DOHH2 (cell line): Measurements from ENCODE around the gene CRB3.

Experiments
- H3F3A ChIP-seq: fragments of 200-600 bp; sonication (generic), shearing (Covaris generic); 2 replicates; pipeline ENCODE4 v1.6.0; 2016; ENCODE audit warnings: antibody characterized with exemption, mild to moderate bottlenecking; ENCODE audit not compliant: control insufficient read depth, insufficient read depth
- H3K27ac ChIP-seq: fragments of 200-600 bp; sonication (generic); 2 replicates; pipeline ENCODE4 v1.5.1; 2014; ENCODE audit warnings: low read depth, mild to moderate bottlenecking, low read length, moderate library complexity
- H3K27me3 ChIP-seq: fragments of 200-600 bp; sonication (generic); 2 replicates; pipeline ENCODE4 v1.6.1; 2014; ENCODE audit warnings: mild to moderate bottlenecking, low read length, mixed read lengths; ENCODE audit not compliant: control insufficient read depth
- H3K36me3 ChIP-seq: fragments of 200-600 bp; sonication (generic); 2 replicates; pipeline ENCODE4 v1.6.1; 2014; ENCODE audit warnings: mild to moderate bottlenecking, low read length, moderate library complexity, mixed read lengths; ENCODE audit not compliant: control insufficient read depth
- H3K4me1 ChIP-seq: fragments of 200-600 bp; sonication (generic); 2 replicates; pipeline ENCODE4 v1.6.1; 2014; ENCODE audit warnings: mild to moderate bottlenecking, low read length, mixed read lengths; ENCODE audit not compliant: control insufficient read depth
- H3K4me2 ChIP-seq: fragments of 200-600 bp; sonication (generic); 2 replicates; pipeline ENCODE4 v1.6.0; 2014; ENCODE audit warnings: mild to moderate bottlenecking, low read length, moderate library complexity
- H3K4me3 ChIP-seq: fragments of 200-600 bp; sonication (generic); 2 replicates; pipeline ENCODE4 v1.5.1; 2014; ENCODE audit warnings: mild to moderate bottlenecking, low read length, mixed read lengths
- H3K79me2 ChIP-seq: fragments of 200-600 bp; sonication (generic); 2 replicates; pipeline ENCODE4 v1.6.1; 2014; ENCODE audit warnings: mild to moderate bottlenecking, low read length, mixed read lengths; ENCODE audit not compliant: control insufficient read depth
- H3K9me2 ChIP-seq: fragments of 200-600 bp; sonication (generic); replicated peaks from 2 replicates; pipeline ENCODE4 v1.6.1; 2014; ENCODE audit warnings: mild to moderate bottlenecking, low read length, mixed read lengths; ENCODE audit not compliant: control insufficient read depth
- H3K9me3 ChIP-seq: fragments of 200-600 bp; sonication (generic); 2 replicates; pipeline ENCODE4 v1.6.1; 2014; ENCODE audit warnings: antibody characterized with exemption, low read length, mixed read lengths; ENCODE audit not compliant: control insufficient read depth, insufficient read depth
- H4K20me1 ChIP-seq: fragments of 200-600 bp; sonication (generic); 2 replicates; pipeline ENCODE4 v1.6.0; 2014; ENCODE audit warnings: low read depth, mild to moderate bottlenecking, antibody characterized with exemption, low read length, moderate library complexity; ENCODE audit not compliant: control insufficient read depth, insufficient read depth
- EZH2phosphoT487 ChIP-seq: fragments of 200-600 bp; sonication (generic); IDR thresholded peaks from 2 replicates; pipeline ENCODE4 v1.6.1; 2017; ENCODE audit warnings: borderline replicate concordance, mild to moderate bottlenecking, antibody characterized with exemption, low read length, moderate library complexity, mixed read lengths
- TF ChIP-seq, protein P1 (sequence below): fragments of 200-600 bp; sonication (generic); IDR thresholded peaks from one replicate; pipeline ENCODE4 v1.5.1; 2014; ENCODE audit warnings: antibody characterized with exemption, mild to moderate bottlenecking, low read depth, low read length; ENCODE audit not compliant: poor library complexity, severe bottlenecking

Gene CRB3

DNA sequence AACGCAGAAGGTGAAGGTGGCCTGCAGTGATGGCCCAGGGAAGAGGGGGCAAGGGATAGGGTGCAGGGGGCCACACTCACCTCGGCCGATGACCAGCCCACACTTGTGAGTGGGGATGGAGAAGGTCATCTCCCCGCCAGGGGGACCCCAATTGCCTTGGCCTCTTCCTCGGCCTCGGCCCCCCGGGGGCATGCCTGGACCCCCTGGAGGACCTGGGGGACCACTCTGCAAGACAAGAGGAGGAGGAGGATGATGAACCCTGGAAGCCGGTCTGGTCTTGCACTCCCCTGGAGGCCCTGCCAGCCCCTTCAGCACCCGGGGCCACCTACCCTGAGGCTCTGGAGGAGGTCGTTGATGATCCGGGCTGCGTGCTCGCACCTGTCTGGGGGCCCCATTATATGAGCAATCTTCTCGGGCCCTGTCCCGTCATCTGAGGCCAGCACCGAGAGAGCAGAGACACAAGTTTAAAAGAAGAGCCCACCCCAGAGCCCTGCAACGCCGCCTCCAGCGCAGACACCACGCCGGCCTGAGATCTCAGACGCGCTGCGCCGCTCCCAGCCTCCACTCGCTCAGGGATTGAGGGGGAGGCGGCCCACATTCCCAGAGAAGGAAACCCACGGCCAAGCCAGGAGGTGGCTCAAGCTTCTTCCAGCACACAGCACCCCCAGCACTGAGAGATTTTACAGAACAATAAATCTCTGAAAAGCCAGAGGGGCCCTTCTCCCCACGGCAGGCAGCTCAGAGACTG, 47.2 kb upstream of the CRB3 start:
- H3K36me3 ChIP-seq = peaks cover 87% of the 10 kb centered on the region
- H3K4me2 ChIP-seq = no peak overlapping the region
- H3K9me2 ChIP-seq = no peaks in the 10 kb centered on the region
- peaks cover 11% of the 10 kb centered on the region for H3F3A ChIP-seq
- no peaks in the 10 kb centered on the region for H3K27me3 ChIP-seq
- H4K20me1 ChIP-seq = peaks cover 15% of the 10 kb centered on the region
- no peak for TF ChIP-seq EZH2phosphoT487
- TF ChIP-seq, protein P1, sequence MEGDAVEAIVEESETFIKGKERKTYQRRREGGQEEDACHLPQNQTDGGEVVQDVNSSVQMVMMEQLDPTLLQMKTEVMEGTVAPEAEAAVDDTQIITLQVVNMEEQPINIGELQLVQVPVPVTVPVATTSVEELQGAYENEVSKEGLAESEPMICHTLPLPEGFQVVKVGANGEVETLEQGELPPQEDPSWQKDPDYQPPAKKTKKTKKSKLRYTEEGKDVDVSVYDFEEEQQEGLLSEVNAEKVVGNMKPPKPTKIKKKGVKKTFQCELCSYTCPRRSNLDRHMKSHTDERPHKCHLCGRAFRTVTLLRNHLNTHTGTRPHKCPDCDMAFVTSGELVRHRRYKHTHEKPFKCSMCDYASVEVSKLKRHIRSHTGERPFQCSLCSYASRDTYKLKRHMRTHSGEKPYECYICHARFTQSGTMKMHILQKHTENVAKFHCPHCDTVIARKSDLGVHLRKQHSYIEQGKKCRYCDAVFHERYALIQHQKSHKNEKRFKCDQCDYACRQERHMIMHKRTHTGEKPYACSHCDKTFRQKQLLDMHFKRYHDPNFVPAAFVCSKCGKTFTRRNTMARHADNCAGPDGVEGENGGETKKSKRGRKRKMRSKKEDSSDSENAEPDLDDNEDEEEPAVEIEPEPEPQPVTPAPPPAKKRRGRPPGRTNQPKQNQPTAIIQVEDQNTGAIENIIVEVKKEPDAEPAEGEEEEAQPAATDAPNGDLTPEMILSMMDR = no peak
- no peak overlapping the region for H3K27ac ChIP-seq
- H3K4me1 ChIP-seq = no peaks in the 10 kb centered on the region
- no peaks in the 10 kb centered on the region for H3K9me3 ChIP-seq
- H3K4me3 ChIP-seq = no peak overlapping the region
- peaks cover 29% of the 10 kb centered on the region for H3K79me2 ChIP-seq

DNA sequence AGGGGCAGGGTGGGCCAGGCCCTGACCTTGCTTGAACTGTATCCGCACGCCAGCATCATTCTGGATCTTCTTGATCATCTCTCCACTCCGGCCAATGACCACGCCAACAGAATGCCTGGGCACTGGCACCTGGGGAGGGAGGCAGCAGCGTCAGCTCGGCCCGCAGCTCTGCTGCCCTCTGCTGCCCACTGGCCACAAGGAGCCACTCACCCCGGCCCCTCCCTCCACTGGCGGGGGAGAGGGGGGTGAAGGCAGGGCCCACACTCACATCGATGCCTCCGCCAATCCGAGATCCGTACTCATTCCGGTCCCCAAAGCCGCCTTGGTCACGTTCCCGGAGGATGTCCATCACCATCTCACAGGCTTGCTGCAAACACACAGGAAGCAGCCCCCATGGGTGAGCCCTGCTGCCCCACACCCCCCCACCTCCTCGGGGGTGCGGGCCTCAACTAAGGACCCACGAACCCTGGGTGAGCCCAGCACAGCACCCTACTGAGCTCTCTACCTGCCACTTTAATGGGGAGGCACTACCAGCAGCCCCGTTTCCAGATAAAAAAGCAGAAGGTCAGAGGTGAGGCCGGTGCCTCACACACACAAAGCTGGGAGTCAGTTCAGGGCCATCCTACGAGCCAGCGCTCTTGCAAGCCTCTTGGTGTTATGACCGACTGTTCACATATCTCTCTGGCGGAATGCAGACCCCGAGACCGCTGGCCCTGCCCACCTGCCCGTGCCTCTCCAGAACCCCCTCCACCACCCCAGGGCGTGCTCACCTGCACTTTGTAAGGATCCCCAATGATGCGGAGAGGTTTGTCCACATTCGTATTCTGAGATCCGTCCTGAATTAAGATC, 46.1 kb upstream of the CRB3 start:
- peaks cover 8% of the 10 kb centered on the region for H3K4me1 ChIP-seq
- H3K4me3 ChIP-seq = no peak overlapping the region
- no peaks in the 10 kb centered on the region for H3K9me3 ChIP-seq
- no peak overlapping the region for H3K4me2 ChIP-seq
- H4K20me1 ChIP-seq = peaks cover 26% of the 10 kb centered on the region
- no peaks in the 10 kb centered on the region for H3K9me2 ChIP-seq
- H3F3A ChIP-seq = peaks cover 11% of the 10 kb centered on the region
- no peak overlapping the region for H3K27ac ChIP-seq
- peaks cover 40% of the 10 kb centered on the region for H3K79me2 ChIP-seq
- TF ChIP-seq EZH2phosphoT487 = no peak
- TF ChIP-seq, protein P1 = no peak
- H3K27me3 ChIP-seq = no peaks in the 10 kb centered on the region
- H3K36me3 ChIP-seq = peaks cover 91% of the 10 kb centered on the region

DNA sequence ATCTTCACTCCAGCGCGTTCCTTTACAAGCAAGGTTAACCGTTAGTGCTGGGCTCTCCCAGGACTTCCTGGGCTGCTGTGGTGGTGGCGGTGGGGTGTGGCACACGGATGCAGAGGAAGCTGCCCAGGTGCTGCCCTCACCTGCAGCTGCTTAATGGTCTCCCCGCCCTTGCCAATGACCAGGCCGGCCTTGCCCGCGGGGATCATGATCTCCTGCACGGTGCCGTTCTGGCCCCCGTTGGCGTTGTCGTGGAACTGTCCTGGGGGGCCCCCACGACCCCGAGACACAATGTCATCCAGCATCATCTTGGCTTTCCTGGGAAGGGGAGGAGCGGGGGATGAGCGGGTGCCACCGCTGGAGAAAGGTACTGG, 45.5 kb upstream of the CRB3 start:
- Histone ChIP-seq H3K27ac (no peak overlapping the region), H3K4me1 (peaks cover 14% of the 10 kb centered on the region), H3K36me3 (peaks cover 97% of the 10 kb centered on the region), H3K4me3 (no peak overlapping the region), H3K9me3 (no peaks in the 10 kb centered on the region), H3F3A (peaks cover 5% of the 10 kb centered on the region), H3K4me2 (no peak overlapping the region), H3K79me2 (peaks cover 46% of the 10 kb centered on the region), H4K20me1 (peaks cover 32% of the 10 kb centered on the region), H3K27me3 (no peaks in the 10 kb centered on the region), H3K9me2 (no peaks in the 10 kb centered on the region)
- no peak for TF ChIP-seq EZH2phosphoT487
- TF ChIP-seq, protein P1 = no peak
